ENCODE measurements around the gene XRCC5.

XRCC5 gene

GRCh38 chr2:216231867-216232266, 122.7 kb downstream of the XRCC5 start:
- Histone ChIP-seq H3K27me3 (replicated peaks in 2 of 5; ENCODE audit: control insufficient read depth in 4 of 5, insufficient read depth in 5 of 5, low read length in 4 of 5) (no peaks in the 10 kb centered on the region), H3K27ac (ENCODE audit: insufficient read depth in 1 of 2, low read depth in 1 of 2, low read length in 2 of 2, poor library complexity in 1 of 2, severe bottlenecking in 2 of 2) (no peak overlapping the region), H3K36me3 (ENCODE audit: control insufficient read depth in 4 of 4, insufficient read depth in 4 of 4, low read length in 3 of 4) (no peaks in the 10 kb centered on the region), H3K4me3 (ENCODE audit: control insufficient read depth in 1 of 7, extremely low read depth in 1 of 7, insufficient read depth in 4 of 7, low read depth in 2 of 7, low read length in 6 of 7) (no peak overlapping the region), H3K9me3 (ENCODE audit: control extremely low read depth in 1 of 5, control insufficient read depth in 4 of 5, insufficient read depth in 2 of 5, low read depth in 1 of 5, low read length in 4 of 5) (peaks cover 1 to 38% (median 8%) of the 10 kb centered on the region in 5 experiments), H3K4me1 (ENCODE audit: control extremely low read depth in 1 of 4, control insufficient read depth in 4 of 4, insufficient read depth in 4 of 4, low read length in 3 of 4) (no peaks in the 10 kb centered on the region)
- ChIA-PET CTCF (interaction anchor here (1.6 kb wide), 1 partner anchor 37 kb away, joined by 3 read pairs; no protein-coding TSS in a partner anchor), POLR2A (no interaction called here)
- peak in 1 of 3 donors; percentile 15 for DNase-seq
- no CpG with 5 or more reads among the region's 1 CpG for WGBS (ENCODE audit: insufficient coverage)

- no peak for DNase-seq
- peaks cover 1 to 38% (median 8%) of the 10 kb centered on the region in 5 experiments for H3K9me3 ChIP-seq (ENCODE audit: control extremely low read depth in 1 of 5, control insufficient read depth in 4 of 5, insufficient read depth in 2 of 5, low read depth in 1 of 5, low read length in 4 of 5)
- no peak overlapping the region for H3K27ac ChIP-seq (ENCODE audit: insufficient read depth in 1 of 2, low read depth in 1 of 2, low read length in 2 of 2, poor library complexity in 1 of 2, severe bottlenecking in 2 of 2)
- no peaks in the 10 kb centered on the region for H3K27me3 ChIP-seq (replicated peaks in 2 of 5; ENCODE audit: control insufficient read depth in 4 of 5, insufficient read depth in 5 of 5, low read length in 4 of 5)
- ChIA-PET POLR2A (no interaction called here), CTCF (no interaction called here)
- H3K4me1 ChIP-seq (ENCODE audit: control extremely low read depth in 1 of 4, control insufficient read depth in 4 of 4, insufficient read depth in 4 of 4, low read length in 3 of 4) = no peaks in the 10 kb centered on the region
- WGBS (ENCODE audit: insufficient coverage) = no CpG with 5 or more reads among the region's 1 CpG
- no peak overlapping the region for H3K4me3 ChIP-seq (ENCODE audit: control insufficient read depth in 1 of 7, extremely low read depth in 1 of 7, insufficient read depth in 4 of 7, low read depth in 2 of 7, low read length in 6 of 7)
- H3K36me3 ChIP-seq (ENCODE audit: control insufficient read depth in 4 of 4, insufficient read depth in 4 of 4, low read length in 3 of 4) = no peaks in the 10 kb centered on the region
Measured at GRCh38 chr2:216232721-216233120, 123.6 kb downstream of the XRCC5 start.

GRCh38 chr2:216233281-216233995, 124.3 kb downstream of the XRCC5 start:
- no peak overlapping the region for H3K27ac ChIP-seq (ENCODE audit: insufficient read depth in 1 of 2, low read depth in 1 of 2, low read length in 2 of 2, poor library complexity in 1 of 2, severe bottlenecking in 2 of 2)
- CTCF ChIA-PET = no interaction called here
- no peak for DNase-seq
- peaks cover 1 to 38% (median 8%) of the 10 kb centered on the region in 5 experiments for H3K9me3 ChIP-seq (ENCODE audit: control extremely low read depth in 1 of 5, control insufficient read depth in 4 of 5, insufficient read depth in 2 of 5, low read depth in 1 of 5, low read length in 4 of 5)
- H3K4me1 ChIP-seq (ENCODE audit: control extremely low read depth in 1 of 4, control insufficient read depth in 4 of 4, insufficient read depth in 4 of 4, low read length in 3 of 4) = no peaks in the 10 kb centered on the region
- no peaks in the 10 kb centered on the region for H3K36me3 ChIP-seq (ENCODE audit: control insufficient read depth in 4 of 4, insufficient read depth in 4 of 4, low read length in 3 of 4)
- POLR2A ChIA-PET = no interaction called here
- no peak overlapping the region for H3K4me3 ChIP-seq (ENCODE audit: control insufficient read depth in 1 of 7, extremely low read depth in 1 of 7, insufficient read depth in 4 of 7, low read depth in 2 of 7, low read length in 6 of 7)
- 96% methylated on average over 3 of the region's 4 CpGs for WGBS (ENCODE audit: insufficient coverage)
- no peaks in the 10 kb centered on the region for H3K27me3 ChIP-seq (replicated peaks in 2 of 5; ENCODE audit: control insufficient read depth in 4 of 5, insufficient read depth in 5 of 5, low read length in 4 of 5)

GRCh38 chr2:216234106-216234505, 125.0 kb downstream of the XRCC5 start:
- 90% methylated on average over 3 of the region's 3 CpGs for WGBS (ENCODE audit: insufficient coverage)
- ChIA-PET POLR2A (no interaction called here), CTCF (no interaction called here)
- H3K9me3 ChIP-seq (ENCODE audit: control extremely low read depth in 1 of 5, control insufficient read depth in 4 of 5, insufficient read depth in 2 of 5, low read depth in 1 of 5, low read length in 4 of 5) = peaks cover 1 to 38% (median 8%) of the 10 kb centered on the region in 5 experiments
- H3K27ac ChIP-seq (ENCODE audit: insufficient read depth in 1 of 2, low read depth in 1 of 2, low read length in 2 of 2, poor library complexity in 1 of 2, severe bottlenecking in 2 of 2) = no peak overlapping the region
- no peaks in the 10 kb centered on the region for H3K4me1 ChIP-seq (ENCODE audit: control extremely low read depth in 1 of 4, control insufficient read depth in 4 of 4, insufficient read depth in 4 of 4, low read length in 3 of 4)
- no peak overlapping the region for H3K4me3 ChIP-seq (ENCODE audit: control insufficient read depth in 1 of 7, extremely low read depth in 1 of 7, insufficient read depth in 4 of 7, low read depth in 2 of 7, low read length in 6 of 7)
- no peaks in the 10 kb centered on the region for H3K36me3 ChIP-seq (ENCODE audit: control insufficient read depth in 4 of 4, insufficient read depth in 4 of 4, low read length in 3 of 4)
- no peaks in the 10 kb centered on the region for H3K27me3 ChIP-seq (replicated peaks in 2 of 5; ENCODE audit: control insufficient read depth in 4 of 5, insufficient read depth in 5 of 5, low read length in 4 of 5)
- no peak for DNase-seq

- Histone ChIP-seq H3K27me3 (replicated peaks in 2 of 5; ENCODE audit: control insufficient read depth in 4 of 5, insufficient read depth in 5 of 5, low read length in 4 of 5) (no peaks in the 10 kb centered on the region), H3K27ac (ENCODE audit: insufficient read depth in 1 of 2, low read depth in 1 of 2, low read length in 2 of 2, poor library complexity in 1 of 2, severe bottlenecking in 2 of 2) (no peak overlapping the region), H3K4me1 (ENCODE audit: control extremely low read depth in 1 of 4, control insufficient read depth in 4 of 4, insufficient read depth in 4 of 4, low read length in 3 of 4) (no peaks in the 10 kb centered on the region), H3K36me3 (ENCODE audit: control insufficient read depth in 4 of 4, insufficient read depth in 4 of 4, low read length in 3 of 4) (no peaks in the 10 kb centered on the region), H3K9me3 (ENCODE audit: control extremely low read depth in 1 of 5, control insufficient read depth in 4 of 5, insufficient read depth in 2 of 5, low read depth in 1 of 5, low read length in 4 of 5) (peaks cover 1 to 32% (median 8%) of the 10 kb centered on the region in 5 experiments), H3K4me3 (ENCODE audit: control insufficient read depth in 1 of 7, extremely low read depth in 1 of 7, insufficient read depth in 4 of 7, low read depth in 2 of 7, low read length in 6 of 7) (no peak overlapping the region)
- 100% methylated on average over 2 of the region's 2 CpGs for WGBS (ENCODE audit: insufficient coverage)
- ChIA-PET POLR2A (no interaction called here), CTCF (no interaction called here)
- no peak for DNase-seq
Measured at GRCh38 chr2:216235462-216235861, 126.3 kb downstream of the XRCC5 start.

- no peak overlapping the region for H3K4me3 ChIP-seq (ENCODE audit: control insufficient read depth in 1 of 7, extremely low read depth in 1 of 7, insufficient read depth in 4 of 7, low read depth in 2 of 7, low read length in 6 of 7)
- no peak for DNase-seq
- H3K36me3 ChIP-seq (ENCODE audit: control insufficient read depth in 4 of 4, insufficient read depth in 4 of 4, low read length in 3 of 4) = no peaks in the 10 kb centered on the region
- no peaks in the 10 kb centered on the region for H3K4me1 ChIP-seq (ENCODE audit: control extremely low read depth in 1 of 4, control insufficient read depth in 4 of 4, insufficient read depth in 4 of 4, low read length in 3 of 4)
- no peak overlapping the region for H3K27ac ChIP-seq (ENCODE audit: insufficient read depth in 1 of 2, low read depth in 1 of 2, low read length in 2 of 2, poor library complexity in 1 of 2, severe bottlenecking in 2 of 2)
- 100% methylated on average over 1 of the region's 1 CpG for WGBS (ENCODE audit: insufficient coverage)
- ChIA-PET POLR2A (no interaction called here), CTCF (no interaction called here)
- H3K27me3 ChIP-seq (replicated peaks in 2 of 5; ENCODE audit: control insufficient read depth in 4 of 5, insufficient read depth in 5 of 5, low read length in 4 of 5) = no peaks in the 10 kb centered on the region
- H3K9me3 ChIP-seq (ENCODE audit: control extremely low read depth in 1 of 5, control insufficient read depth in 4 of 5, insufficient read depth in 2 of 5, low read depth in 1 of 5, low read length in 4 of 5) = peaks cover 1 to 30% (median 8%) of the 10 kb centered on the region in 5 experiments
Measured at GRCh38 chr2:216235896-216236295, 126.7 kb downstream of the XRCC5 start.

- H3K9me3 ChIP-seq (ENCODE audit: control extremely low read depth in 1 of 5, control insufficient read depth in 4 of 5, insufficient read depth in 2 of 5, low read depth in 1 of 5, low read length in 4 of 5) = peaks cover 1 to 27% (median 7%) of the 10 kb centered on the region in 5 experiments
- no peaks in the 10 kb centered on the region for H3K4me1 ChIP-seq (ENCODE audit: control extremely low read depth in 1 of 4, control insufficient read depth in 4 of 4, insufficient read depth in 4 of 4, low read length in 3 of 4)
- no peak overlapping the region for H3K4me3 ChIP-seq (ENCODE audit: control insufficient read depth in 1 of 7, extremely low read depth in 1 of 7, insufficient read depth in 4 of 7, low read depth in 2 of 7, low read length in 6 of 7)
- no peak overlapping the region for H3K27ac ChIP-seq (ENCODE audit: insufficient read depth in 1 of 2, low read depth in 1 of 2, low read length in 2 of 2, poor library complexity in 1 of 2, severe bottlenecking in 2 of 2)
- WGBS (ENCODE audit: insufficient coverage) = no CpG with 5 or more reads among the region's 1 CpG
- no peak for DNase-seq
- ChIA-PET CTCF (no interaction called here), POLR2A (no interaction called here)
- no peaks in the 10 kb centered on the region for H3K27me3 ChIP-seq (replicated peaks in 2 of 5; ENCODE audit: control insufficient read depth in 4 of 5, insufficient read depth in 5 of 5, low read length in 4 of 5)
- no peaks in the 10 kb centered on the region for H3K36me3 ChIP-seq (ENCODE audit: control insufficient read depth in 4 of 4, insufficient read depth in 4 of 4, low read length in 3 of 4)
Measured at GRCh38 chr2:216236486-216236885, 127.3 kb downstream of the XRCC5 start.

All from common myeloid progenitor, CD34-positive (primary cell).